Measurements from ENCODE around the gene WWC1. TPM values are rescaled to one million over a fixed set of nuclear protein-coding genes. Genes with fewer than 3 reads are reported as not detected.

Gene WWC1
- total and polyA plus RNA-seq, 10 of the 15 experiments (the other 5 are each of a cell fraction or from before 2014, with no cell fraction given) = 0.50 to 7.8 (median 2.5) TPM

DNA sequence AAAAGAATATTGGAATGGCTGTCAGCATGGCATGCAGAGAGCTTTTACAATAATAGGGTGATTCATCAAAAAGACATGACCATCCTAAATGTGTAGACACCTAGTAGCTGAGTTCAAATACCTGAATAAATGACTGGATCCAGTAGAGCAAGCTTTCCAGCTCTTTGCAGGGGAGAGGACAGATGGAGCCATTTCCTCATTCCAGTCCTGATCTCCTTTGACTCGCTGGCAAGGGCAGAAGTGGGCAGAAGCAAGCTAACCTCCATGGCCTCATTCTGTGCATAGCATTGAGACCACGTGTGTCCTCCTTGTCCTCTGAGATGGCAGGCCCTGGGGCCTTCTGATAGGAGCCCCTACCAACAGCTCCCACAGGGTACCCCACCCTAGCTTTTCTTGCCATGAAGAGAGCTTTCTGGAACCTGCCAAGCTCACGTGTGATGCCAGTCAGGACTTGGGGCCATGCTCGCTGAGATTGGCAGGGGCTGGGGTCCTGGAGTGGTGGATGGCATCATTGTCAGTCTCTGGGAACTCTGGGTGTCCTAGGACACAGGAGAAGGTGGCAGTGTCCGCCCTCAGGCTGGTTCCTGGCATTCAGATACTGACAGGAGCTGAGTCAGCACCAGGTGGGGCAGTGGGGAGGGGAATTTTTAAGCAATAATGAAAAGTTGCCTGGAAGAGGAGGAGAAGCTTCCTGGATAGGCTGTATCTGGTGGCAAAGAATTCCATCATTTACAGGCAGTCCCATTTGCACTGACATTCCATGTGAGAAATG is 33.6 kb downstream of the WWC1 start:
- no peak for DNase-seq (ENCODE audit: low read depth, low spot score)
- 21% methylated on average over 5 of the region's 5 CpGs for WGBS (ENCODE audit: insufficient coverage, insufficient replicate concordance, low lambda C conversion rate, missing lambda C conversion rate)
- no TSS peak for BruUV-seq (replicated peaks)
- Histone ChIP-seq H2AFZ (ENCODE audit: control insufficient read depth, low read depth, low read length) (no peak overlapping the region), H3K4me1 (ENCODE audit: control insufficient read depth, insufficient read depth, low read length) (peaks cover 12% of the 10 kb centered on the region), H4K20me1 (ENCODE audit: control insufficient read depth, insufficient read depth) (no peaks in the 10 kb centered on the region), H3K4me3 (no peak overlapping the region), H3K79me2 (ENCODE audit: control insufficient read depth, insufficient read depth, low read length) (no peaks in the 10 kb centered on the region), H3K27ac (ENCODE audit: control insufficient read depth, insufficient read depth) (no peak overlapping the region), H3K4me2 (ENCODE audit: control insufficient read depth, insufficient read depth) (no peak overlapping the region), H3K27me3 (replicated peaks in 1 of 2; ENCODE audit: control insufficient read depth in 2 of 2, insufficient read depth in 2 of 2, low read length in 1 of 2) (no peaks in the 10 kb centered on the region), H3K36me3 (ENCODE audit: control insufficient read depth in 2 of 2, insufficient read depth in 2 of 2, low read length in 1 of 2) (no peaks in the 10 kb centered on the region), H3K9ac (ENCODE audit: control insufficient read depth, insufficient read depth, low read length) (no peak overlapping the region), H3K9me3 (replicated peaks; ENCODE audit: control insufficient read depth, insufficient read depth, low read length) (no peaks in the 10 kb centered on the region)
- TF ChIP-seq SRF (IDR thresholded peaks at IDR 0.05; ENCODE audit: low read depth in 2 of 2, low read length in 2 of 2) (no peak), SIN3A (IDR thresholded peaks at IDR 0.05; ENCODE audit: low read depth, low read length) (no peak), FOXK2 (IDR thresholded peaks at IDR 0.05) (no peak)
- FAIRE-seq = no peak
- ChIA-PET POLR2A (interaction anchor here (0.5 kb wide), 1 partner anchor 12 kb away, joined by 3 read pairs; no protein-coding TSS in a partner anchor), SMC1A (ENCODE audit: uncharacterized antibody, unreplicated experiment) (no interaction called here), CTCF (no interaction called here), RAD21 (ENCODE audit: unreplicated experiment) (no interaction called here)
- intact Hi-C loops (cut with micrococcal nuclease; ENCODE audit: unreplicated experiment) (no loop called here), in situ Hi-C loops (cut with MboI) (no loop called here)
- ATAC-seq = no peak

DNA sequence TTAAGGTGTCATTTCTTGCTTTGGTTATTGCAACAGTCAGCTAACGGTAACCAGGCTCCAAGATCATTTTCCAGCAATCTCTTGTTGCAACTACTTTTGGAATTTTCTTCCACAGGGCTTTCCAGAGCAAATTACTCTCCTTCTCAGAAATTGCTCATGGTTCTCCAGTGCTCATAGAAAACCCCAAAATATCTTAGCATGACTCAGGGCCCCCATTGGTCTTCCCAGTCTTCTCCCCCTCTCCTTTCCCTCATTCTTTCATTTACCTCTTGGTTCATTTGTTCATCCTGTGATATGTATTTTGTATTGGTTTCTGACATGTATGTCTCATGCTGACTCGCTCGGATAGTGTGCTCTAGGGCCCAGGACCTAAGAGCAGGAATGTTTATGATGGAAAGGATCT is 35.6 kb downstream of the WWC1 start:
- RAD21 ChIA-PET (ENCODE audit: unreplicated experiment) = no interaction called here
- CTCF ChIA-PET = interaction anchor here (0.6 kb wide), 1 partner anchor 54 kb away, joined by 4 read pairs; no protein-coding TSS in a partner anchor
- H2AFZ ChIP-seq (ENCODE audit: control insufficient read depth, low read depth, low read length) = no peak overlapping the region
- H3K9ac ChIP-seq (ENCODE audit: control insufficient read depth, insufficient read depth, low read length) = no peak overlapping the region
- no peak overlapping the region for H3K4me3 ChIP-seq
- no TSS peak for BruUV-seq (replicated peaks)
- POLR2A ChIA-PET = no interaction called here
- 41% methylated on average over 3 of the region's 3 CpGs for WGBS (ENCODE audit: insufficient coverage, insufficient replicate concordance, low lambda C conversion rate, missing lambda C conversion rate)
- in situ Hi-C loops (cut with MboI) (no loop called here), intact Hi-C loops (cut with micrococcal nuclease; ENCODE audit: unreplicated experiment) (no loop called here)
- no peak overlapping the region for H3K27ac ChIP-seq (ENCODE audit: control insufficient read depth, insufficient read depth)
- SMC1A ChIA-PET (ENCODE audit: uncharacterized antibody, unreplicated experiment) = interaction anchor here (1.1 kb wide), 1 partner anchor 12 kb away, joined by 3 read pairs; no protein-coding TSS in a partner anchor
- DNase-seq (ENCODE audit: low read depth, low spot score) = no peak
- no peak for TF ChIP-seq ZNF274 (IDR thresholded peaks at IDR 0.05; ENCODE audit: insufficient read depth, insufficient read length)
- TF ChIP-seq, protein P1, sequence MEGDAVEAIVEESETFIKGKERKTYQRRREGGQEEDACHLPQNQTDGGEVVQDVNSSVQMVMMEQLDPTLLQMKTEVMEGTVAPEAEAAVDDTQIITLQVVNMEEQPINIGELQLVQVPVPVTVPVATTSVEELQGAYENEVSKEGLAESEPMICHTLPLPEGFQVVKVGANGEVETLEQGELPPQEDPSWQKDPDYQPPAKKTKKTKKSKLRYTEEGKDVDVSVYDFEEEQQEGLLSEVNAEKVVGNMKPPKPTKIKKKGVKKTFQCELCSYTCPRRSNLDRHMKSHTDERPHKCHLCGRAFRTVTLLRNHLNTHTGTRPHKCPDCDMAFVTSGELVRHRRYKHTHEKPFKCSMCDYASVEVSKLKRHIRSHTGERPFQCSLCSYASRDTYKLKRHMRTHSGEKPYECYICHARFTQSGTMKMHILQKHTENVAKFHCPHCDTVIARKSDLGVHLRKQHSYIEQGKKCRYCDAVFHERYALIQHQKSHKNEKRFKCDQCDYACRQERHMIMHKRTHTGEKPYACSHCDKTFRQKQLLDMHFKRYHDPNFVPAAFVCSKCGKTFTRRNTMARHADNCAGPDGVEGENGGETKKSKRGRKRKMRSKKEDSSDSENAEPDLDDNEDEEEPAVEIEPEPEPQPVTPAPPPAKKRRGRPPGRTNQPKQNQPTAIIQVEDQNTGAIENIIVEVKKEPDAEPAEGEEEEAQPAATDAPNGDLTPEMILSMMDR (IDR thresholded peaks at IDR 0.05 in 2 of 3, conservative IDR thresholded peaks at IDR 0.05 in 1 of 3; ENCODE audit: control insufficient read depth in 2 of 3, extremely low read depth in 1 of 3, insufficient read depth in 1 of 3, low read depth in 3 of 3, low read length in 3 of 3) = no peak
- TF ChIP-seq IRF4 (IDR thresholded peaks at IDR 0.05; ENCODE audit: low read depth, low read length) = no peak
- no peak for TF ChIP-seq ATF7 (IDR thresholded peaks at IDR 0.05; ENCODE audit: low read depth)
- TF ChIP-seq LARP7 (IDR thresholded peaks at IDR 0.05) = no peak
- no peak for TF ChIP-seq JUNB (IDR thresholded peaks at IDR 0.05)
- TF ChIP-seq, protein P2, sequence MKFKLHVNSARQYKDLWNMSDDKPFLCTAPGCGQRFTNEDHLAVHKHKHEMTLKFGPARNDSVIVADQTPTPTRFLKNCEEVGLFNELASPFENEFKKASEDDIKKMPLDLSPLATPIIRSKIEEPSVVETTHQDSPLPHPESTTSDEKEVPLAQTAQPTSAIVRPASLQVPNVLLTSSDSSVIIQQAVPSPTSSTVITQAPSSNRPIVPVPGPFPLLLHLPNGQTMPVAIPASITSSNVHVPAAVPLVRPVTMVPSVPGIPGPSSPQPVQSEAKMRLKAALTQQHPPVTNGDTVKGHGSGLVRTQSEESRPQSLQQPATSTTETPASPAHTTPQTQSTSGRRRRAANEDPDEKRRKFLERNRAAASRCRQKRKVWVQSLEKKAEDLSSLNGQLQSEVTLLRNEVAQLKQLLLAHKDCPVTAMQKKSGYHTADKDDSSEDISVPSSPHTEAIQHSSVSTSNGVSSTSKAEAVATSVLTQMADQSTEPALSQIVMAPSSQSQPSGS (IDR thresholded peaks at IDR 0.05; ENCODE audit: low read length) = no peak
- no peak for TF ChIP-seq CEBPB (IDR thresholded peaks at IDR 0.05; ENCODE audit: borderline replicate concordance in 1 of 2, low read depth in 2 of 2, low read length in 2 of 2)
- no peaks in the 10 kb centered on the region for H4K20me1 ChIP-seq (ENCODE audit: control insufficient read depth, insufficient read depth)
- FAIRE-seq = no peak
- ATAC-seq = no peak
- H3K4me1 ChIP-seq (ENCODE audit: control insufficient read depth, insufficient read depth, low read length) = peaks cover 12% of the 10 kb centered on the region
- no peaks in the 10 kb centered on the region for H3K27me3 ChIP-seq (replicated peaks in 1 of 2; ENCODE audit: control insufficient read depth in 2 of 2, insufficient read depth in 2 of 2, low read length in 1 of 2)
- H3K4me2 ChIP-seq (ENCODE audit: control insufficient read depth, insufficient read depth) = no peak overlapping the region
- H3K36me3 ChIP-seq (ENCODE audit: control insufficient read depth in 2 of 2, insufficient read depth in 2 of 2, low read length in 1 of 2) = no peaks in the 10 kb centered on the region
- H3K79me2 ChIP-seq (ENCODE audit: control insufficient read depth, insufficient read depth, low read length) = no peaks in the 10 kb centered on the region
- H3K9me3 ChIP-seq (replicated peaks; ENCODE audit: control insufficient read depth, insufficient read depth, low read length) = no peaks in the 10 kb centered on the region
